G401 (cell line): ENCODE data around the gene LRP3. TPM values are rescaled to one million over a fixed set of nuclear protein-coding genes. Genes with fewer than 3 reads are reported as not detected.
A peak's percentile ranks its signal among the peaks of the same experiment; 100 is the strongest.
"Not testable (repeated sequence)": the region's sequence is repeated elsewhere in the genome, so short reads cannot be mapped to it uniquely, and the experiment has no call there.

Experiments
- DNase-seq: peaks from one replicate; pipeline ENCODE4 v3.0.0-alpha.2; 2015; ENCODE audit warnings: low spot score
- in situ Hi-C: cut with HindIII; loops from 2 replicates; pipeline ENCODE4 v1.10.0; 2016; ENCODE audit warnings: low sequenced_read_pairs, mixed read lengths
- total RNA-seq: library from RNA; depleted of rRNA; stranded (reverse); fragments of >200 nt; shearing (Covaris generic); gene quantifications from 2 replicates; pipeline ENCODE4 v1.2.3, GENCODE V29; 2014

LRP3 gene
- total RNA-seq, 1 experiment from 2014 or later: 66.4 TPM

GRCh38 chr19:33211794-33212435 is 17.8 kb downstream of the LRP3 start:
- no peak for DNase-seq

GRCh38 chr19:33212436-33213172 is 18.5 kb downstream of the LRP3 start:
- in situ Hi-C loops: no loop called here

More at GRCh38 chr19:33211794-33212435, 17.8 kb downstream of the LRP3 start:
- in situ Hi-C loops: no loop called here

GRCh38 chr19:33214596-33214995 is 20.5 kb downstream of the LRP3 start:
- peak; percentile 17 for DNase-seq
- in situ Hi-C loops: no loop called here

More at GRCh38 chr19:33212436-33213172, 18.5 kb downstream of the LRP3 start:
- DNase-seq: no peak

GRCh38 chr19:33215438-33216197 is 21.5 kb downstream of the LRP3 start:
- DNase-seq: no peak
- in situ Hi-C loops: no loop called here

- in situ Hi-C loops: no loop called here
- DNase-seq: no peak
Measured at GRCh38 chr19:33216198-33216830, 22.2 kb downstream of the LRP3 start.

GRCh38 chr19:33217881-33218280 is 23.8 kb downstream of the LRP3 start:
- DNase-seq: no peak

GRCh38 chr19:33219261-33219815 is 25.2 kb downstream of the LRP3 start:
- no peak for DNase-seq
- in situ Hi-C loops: no loop called here

More at GRCh38 chr19:33217881-33218280, 23.8 kb downstream of the LRP3 start:
- in situ Hi-C loops: no loop called here

- DNase-seq: no peak
- in situ Hi-C loops: no loop called here
Measured at GRCh38 chr19:33220115-33220514, 26.0 kb downstream of the LRP3 start.

GRCh38 chr19:33220735-33221134 is 26.6 kb downstream of the LRP3 start:
- no peak for DNase-seq
- in situ Hi-C loops: no loop called here

GRCh38 chr19:33221638-33222037 is 27.5 kb downstream of the LRP3 start:
- in situ Hi-C loops: no loop called here
- DNase-seq: no peak

- in situ Hi-C loops, DNase-seq: not testable (repeated sequence)
Measured at GRCh38 chr19:33222255-33222654, 28.1 kb downstream of the LRP3 start.

- in situ Hi-C loops: no loop called here
- DNase-seq: no peak
Measured at GRCh38 chr19:33224694-33225457, 30.7 kb downstream of the LRP3 start.

GRCh38 chr19:33225458-33225926 is 31.4 kb downstream of the LRP3 start, which contains the start of gene SLC7A10:
SLC7A10 (minus strand) TSS chr19:33225850; CDS start chr19:33225703, 147 bp downstream.
- DNase-seq: no peak
- in situ Hi-C loops: no loop called here

GRCh38 chr19:33226550-33227241 is 32.6 kb downstream of the LRP3 start:
- DNase-seq: no peak
- in situ Hi-C loops: no loop called here

- no peak for DNase-seq
- in situ Hi-C loops: no loop called here
Measured at GRCh38 chr19:33227242-33227650, 33.1 kb downstream of the LRP3 start.

GRCh38 chr19:33227870-33228599 is 33.9 kb downstream of the LRP3 start:
- in situ Hi-C loops: no loop called here

GRCh38 chr19:33229962-33230361 is 35.8 kb downstream of the LRP3 start:
- in situ Hi-C loops: no loop called here
- no peak for DNase-seq

More at GRCh38 chr19:33227870-33228599, 33.9 kb downstream of the LRP3 start:
- DNase-seq: no peak
